Upper lobe of left lung (tissue), 4 donors: ENCODE data around the gene TPSB2.
"Not testable (repeated sequence)": the region's sequence is repeated elsewhere in the genome, so short reads cannot be mapped to it uniquely, and the experiment has no call there.

ENCODE experiments used
- EP300 ChIP-seq, 4 donors: sonication (generic); formaldehyde crosslinking; IDR thresholded peaks; one replicate each; pipeline ENCODE4 v1.5.1; 2017; ENCODE audit warnings: antibody characterized with exemption in 4 of 4, control low read depth in 2 of 4
- POLR2A ChIP-seq, 4 donors: fragments of 450-650 bp; IDR thresholded peaks; one replicate each; pipeline ENCODE4 v1.5.1; 2016 to 2017; ENCODE audit warnings: antibody characterized with exemption in 4 of 4, mild to moderate bottlenecking in 2 of 4
- POLR2AphosphoS5 ChIP-seq, 2 donors: sonication (generic); formaldehyde crosslinking; IDR thresholded peaks; one replicate each; pipeline ENCODE4 v1.5.1; 2017; ENCODE audit warnings: antibody characterized with exemption in 2 of 2
- TF ChIP-seq, protein P1 (sequence below), 6 experiments: fragments of 450-650 bp in 4 of 6; fragments of 200-600 bp in 2 of 6; sonication (generic) in 2 of 6; IDR thresholded peaks; one replicate each; pipeline ENCODE4 v1.5.1; 2016 to 2019; ENCODE audit warnings: antibody characterized with exemption in 6 of 6

DNA sequence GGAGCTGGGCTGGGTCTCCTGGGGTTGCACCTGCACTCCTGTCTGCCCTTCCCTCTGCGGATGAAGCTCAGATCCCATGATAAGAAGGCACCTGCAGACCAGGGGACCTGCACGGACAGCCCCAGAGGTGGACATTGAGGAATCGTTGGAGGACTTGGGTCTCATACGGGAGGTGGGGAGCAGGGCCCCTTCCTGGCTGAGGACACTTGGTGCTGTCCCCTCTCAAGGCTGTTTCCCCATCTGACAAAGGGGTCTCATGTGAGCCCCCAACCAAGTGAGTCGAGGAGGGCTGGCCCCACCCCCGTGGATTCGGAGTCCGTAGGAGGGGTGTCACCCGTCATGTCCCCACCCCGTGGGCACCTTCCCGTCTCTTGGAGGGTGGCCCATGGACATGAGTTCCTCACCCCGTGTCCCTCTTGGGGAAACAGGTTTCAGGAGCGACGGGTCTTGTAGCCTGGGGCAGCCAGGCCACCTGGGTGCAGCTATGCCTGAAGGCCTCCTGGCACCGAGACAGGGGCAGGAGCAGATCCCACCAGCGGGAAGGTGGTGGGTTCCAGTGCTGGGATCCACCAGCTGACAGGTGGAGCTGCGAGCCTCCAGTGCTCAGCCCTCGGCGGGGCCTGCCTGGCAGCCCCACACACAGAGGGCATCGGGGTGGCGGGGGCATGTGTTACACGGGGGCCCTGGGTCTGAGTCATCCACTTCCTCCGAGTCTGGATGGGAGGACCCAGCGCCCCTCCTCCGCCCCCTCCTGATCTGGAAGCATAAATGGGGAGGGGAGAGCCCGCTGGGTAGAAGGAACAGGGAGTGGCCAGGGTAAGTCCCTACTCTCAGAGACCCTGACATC lies 25.5 kb upstream of the TPSB2 start, which contains the start of gene TPSD1:
- TF ChIP-seq, protein P1, sequence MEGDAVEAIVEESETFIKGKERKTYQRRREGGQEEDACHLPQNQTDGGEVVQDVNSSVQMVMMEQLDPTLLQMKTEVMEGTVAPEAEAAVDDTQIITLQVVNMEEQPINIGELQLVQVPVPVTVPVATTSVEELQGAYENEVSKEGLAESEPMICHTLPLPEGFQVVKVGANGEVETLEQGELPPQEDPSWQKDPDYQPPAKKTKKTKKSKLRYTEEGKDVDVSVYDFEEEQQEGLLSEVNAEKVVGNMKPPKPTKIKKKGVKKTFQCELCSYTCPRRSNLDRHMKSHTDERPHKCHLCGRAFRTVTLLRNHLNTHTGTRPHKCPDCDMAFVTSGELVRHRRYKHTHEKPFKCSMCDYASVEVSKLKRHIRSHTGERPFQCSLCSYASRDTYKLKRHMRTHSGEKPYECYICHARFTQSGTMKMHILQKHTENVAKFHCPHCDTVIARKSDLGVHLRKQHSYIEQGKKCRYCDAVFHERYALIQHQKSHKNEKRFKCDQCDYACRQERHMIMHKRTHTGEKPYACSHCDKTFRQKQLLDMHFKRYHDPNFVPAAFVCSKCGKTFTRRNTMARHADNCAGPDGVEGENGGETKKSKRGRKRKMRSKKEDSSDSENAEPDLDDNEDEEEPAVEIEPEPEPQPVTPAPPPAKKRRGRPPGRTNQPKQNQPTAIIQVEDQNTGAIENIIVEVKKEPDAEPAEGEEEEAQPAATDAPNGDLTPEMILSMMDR (IDR thresholded peaks at IDR 0.05) = not testable (repeated sequence)
- not testable (repeated sequence) for TF ChIP-seq POLR2A, POLR2AphosphoS5, EP300 (IDR thresholded peaks at IDR 0.05)
